ENCODE measurements around the gene NUMBL.
"Not testable (repeated sequence)": the region's sequence is repeated elsewhere in the genome, so short reads cannot be mapped to it uniquely, and the experiment has no call there.

DNA sequence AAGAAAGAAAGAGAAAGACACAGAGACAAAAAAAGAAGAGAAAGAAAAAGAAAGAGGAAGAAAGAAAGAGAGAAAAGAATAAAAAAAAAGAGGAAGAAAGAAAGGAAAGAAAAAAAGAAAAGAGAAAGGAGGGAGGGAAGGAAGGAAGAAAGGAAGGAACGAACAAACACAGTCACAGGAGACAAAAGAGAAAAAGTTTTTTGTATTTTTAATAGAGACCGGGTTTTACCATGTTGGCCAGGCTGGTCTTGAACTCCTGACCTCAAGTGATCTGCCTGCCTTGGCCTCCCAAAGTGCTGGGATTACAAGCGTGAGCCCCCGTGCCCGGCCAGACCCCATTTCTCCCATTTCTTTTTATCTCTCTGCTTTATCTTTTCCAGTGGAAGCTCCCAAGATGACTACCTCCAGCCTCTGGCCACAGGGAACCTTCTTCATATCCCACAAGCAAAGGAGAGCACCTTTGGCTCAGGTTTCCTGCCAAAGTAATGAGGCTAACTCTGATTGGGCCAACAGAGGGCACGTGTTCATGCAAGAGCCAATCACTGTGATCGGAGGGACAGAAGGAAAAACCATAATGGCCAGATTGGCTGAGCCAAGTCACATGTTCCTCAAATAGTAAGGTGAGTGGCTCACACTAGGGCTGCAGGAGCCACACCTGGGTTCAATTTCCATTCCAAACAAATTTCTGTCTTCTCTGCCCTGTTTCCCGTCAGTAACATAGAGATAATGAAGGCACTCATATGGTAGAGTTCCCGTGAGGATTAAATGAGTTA, 40.4 kb downstream of the NUMBL start:
- TF ChIP-seq, protein P1, sequence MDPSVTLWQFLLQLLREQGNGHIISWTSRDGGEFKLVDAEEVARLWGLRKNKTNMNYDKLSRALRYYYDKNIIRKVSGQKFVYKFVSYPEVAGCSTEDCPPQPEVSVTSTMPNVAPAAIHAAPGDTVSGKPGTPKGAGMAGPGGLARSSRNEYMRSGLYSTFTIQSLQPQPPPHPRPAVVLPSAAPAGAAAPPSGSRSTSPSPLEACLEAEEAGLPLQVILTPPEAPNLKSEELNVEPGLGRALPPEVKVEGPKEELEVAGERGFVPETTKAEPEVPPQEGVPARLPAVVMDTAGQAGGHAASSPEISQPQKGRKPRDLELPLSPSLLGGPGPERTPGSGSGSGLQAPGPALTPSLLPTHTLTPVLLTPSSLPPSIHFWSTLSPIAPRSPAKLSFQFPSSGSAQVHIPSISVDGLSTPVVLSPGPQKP (IDR thresholded peaks at IDR 0.05; ENCODE audit: borderline replicate concordance, low read depth, low read length) = not testable (repeated sequence)
- not testable (repeated sequence) for TF ChIP-seq POLR2A (IDR thresholded peaks at IDR 0.05; ENCODE audit: low read depth, low read length); RAD21 (IDR thresholded peaks at IDR 0.05; ENCODE audit: low read length)
- TF ChIP-seq, protein P2, sequence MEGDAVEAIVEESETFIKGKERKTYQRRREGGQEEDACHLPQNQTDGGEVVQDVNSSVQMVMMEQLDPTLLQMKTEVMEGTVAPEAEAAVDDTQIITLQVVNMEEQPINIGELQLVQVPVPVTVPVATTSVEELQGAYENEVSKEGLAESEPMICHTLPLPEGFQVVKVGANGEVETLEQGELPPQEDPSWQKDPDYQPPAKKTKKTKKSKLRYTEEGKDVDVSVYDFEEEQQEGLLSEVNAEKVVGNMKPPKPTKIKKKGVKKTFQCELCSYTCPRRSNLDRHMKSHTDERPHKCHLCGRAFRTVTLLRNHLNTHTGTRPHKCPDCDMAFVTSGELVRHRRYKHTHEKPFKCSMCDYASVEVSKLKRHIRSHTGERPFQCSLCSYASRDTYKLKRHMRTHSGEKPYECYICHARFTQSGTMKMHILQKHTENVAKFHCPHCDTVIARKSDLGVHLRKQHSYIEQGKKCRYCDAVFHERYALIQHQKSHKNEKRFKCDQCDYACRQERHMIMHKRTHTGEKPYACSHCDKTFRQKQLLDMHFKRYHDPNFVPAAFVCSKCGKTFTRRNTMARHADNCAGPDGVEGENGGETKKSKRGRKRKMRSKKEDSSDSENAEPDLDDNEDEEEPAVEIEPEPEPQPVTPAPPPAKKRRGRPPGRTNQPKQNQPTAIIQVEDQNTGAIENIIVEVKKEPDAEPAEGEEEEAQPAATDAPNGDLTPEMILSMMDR (conservative IDR thresholded peaks at IDR 0.05; ENCODE audit: low read depth, low read length) = not testable (repeated sequence)
